Heart left ventricle (tissue), 13 donors: Measurements from ENCODE around the gene ADAMTS7.

Experiments
- CTCF ChIP-seq, 12 donors: fragments of 200-600 bp; sonication (generic) in 4 of 12; IDR thresholded peaks; one replicate each; pipeline versions ENCODE4 v1.5.0 to v1.8.0; 2018 to 2022; ENCODE audit warnings: antibody characterized with exemption in 12 of 12, mild to moderate bottlenecking in 5 of 12
- POLR2A ChIP-seq, 2 donors: fragments of 450-650 bp; IDR thresholded peaks; one replicate each; pipeline ENCODE4 v1.6.1; 2017; ENCODE audit warnings: antibody characterized with exemption in 2 of 2, mild to moderate bottlenecking in 2 of 2, moderate library complexity in 2 of 2
- donor health status: ischemic (EF 13 %, LVEDD 7.1; RV severe dilation, severe dysfunction).
- donor health status: DM: no; HTN: yes; CAD: no.
- donor health status: DM: no; HTN: no; CAD: no.
- donor health status: ischemic (EF 25% LVEDD 6.9; RV normal size, moderate dysfunction).
- donor health status: ischemic (EF 25% LVEDD 5.7; RV mildly dilated, moderate dysfunction).
- donor health status: ischemic (EF 35%, LVEDD 5.7; RV mildly dilated, moderate dysfunction).
- donor health status: nonischemic (EF 11% LVEDD 7.7; RV severe dilation, severe dysfunction).
- donor health status: DM: yes; HTN: yes; CAD: no.
- donor health status: PGD.
- donor health status: ischemic (EF 29% LVEDD 5.4; RV normal size, mild dysfunction).
- donor health status: nonischemic (EF 23%, LVEDD 6.1; RV moderate dilation, normal function).

- TF ChIP-seq CTCF (IDR thresholded peaks at IDR 0.05) (no peak), POLR2A (IDR thresholded peaks at IDR 0.05) (no peak)
These were observed 76.7 kb downstream of the ADAMTS7 start for GRCh38 chr15:78734451-78735064.
